Astrocyte (in vitro differentiated cells and primary cell): ENCODE data around the gene PFKFB4. TPM values are rescaled to one million over a fixed set of nuclear protein-coding genes. Genes with fewer than 3 reads are reported as not detected.

Experiments used
- DNase-seq: peaks from one replicate; pipeline ENCODE4 v3.0.0-alpha.2; 2010; ENCODE audit warnings: low read depth
- FAIRE-seq: peaks from 2 replicates; lab custom pipeline; 2011; peaks lifted over from hg19 to GRCh38; lab: Jason Lieb, UNC
- H2AFZ ChIP-seq: 2 replicates; pipeline ENCODE4 v1.6.0; 2012; ENCODE audit warnings: low read depth, low read length, inconsistent platforms
- H3K27ac ChIP-seq: 2 replicates; pipeline ENCODE4 v1.5.1; 2011; ENCODE audit warnings: low read depth, low read length, inconsistent platforms
- H3K27me3 ChIP-seq: 2 replicates; pipeline ENCODE4 v1.6.0; 2011; ENCODE audit warnings: low read length, inconsistent platforms; ENCODE audit not compliant: insufficient read depth
- H3K36me3 ChIP-seq: 2 replicates; pipeline ENCODE4 v1.5.1; 2011; ENCODE audit warnings: low read length, inconsistent platforms; ENCODE audit not compliant: insufficient read depth
- H3K4me1 ChIP-seq: 2 replicates; pipeline ENCODE4 v1.5.1; 2011; ENCODE audit warnings: low read length, inconsistent platforms; ENCODE audit not compliant: insufficient read depth
- H3K4me2 ChIP-seq: 2 replicates; pipeline ENCODE4 v1.6.0; 2012; ENCODE audit warnings: low read length, inconsistent platforms
- H3K4me3 ChIP-seq: 2 replicates; pipeline ENCODE4 v1.5.1; 2011; ENCODE audit warnings: low read depth, mild to moderate bottlenecking, low read length, inconsistent platforms; ENCODE audit not compliant: insufficient read depth
- H3K79me2 ChIP-seq: 2 replicates; pipeline ENCODE4 v1.6.0; 2012; ENCODE audit warnings: mild to moderate bottlenecking, low read length, inconsistent platforms; ENCODE audit not compliant: insufficient read depth
- H3K9ac ChIP-seq: 2 replicates; pipeline ENCODE4 v1.6.0; 2012; ENCODE audit warnings: mild to moderate bottlenecking, low read length, inconsistent platforms
- H3K9me3 ChIP-seq: 2 replicates; pipeline ENCODE4 v1.5.1; 2012; ENCODE audit warnings: low read depth, mild to moderate bottlenecking, low read length, inconsistent platforms; ENCODE audit not compliant: insufficient read depth
- H4K20me1 ChIP-seq: 2 replicates; pipeline ENCODE4 v1.6.0; 2012; ENCODE audit warnings: low read length, inconsistent platforms; ENCODE audit not compliant: insufficient read depth
- H3K27ac Mint-ChIP-seq: one replicate; pipeline ENCODE4 v1.8.0; 2021; ENCODE audit warnings: mild to moderate bottlenecking, mixed read lengths; ENCODE audit not compliant: unreplicated experiment
- H3K27me3 Mint-ChIP-seq: one replicate; pipeline ENCODE4 v1.8.0; 2021; ENCODE audit warnings: low read depth, mixed read lengths; ENCODE audit not compliant: unreplicated experiment
- H3K36me3 Mint-ChIP-seq: one replicate; pipeline ENCODE4 v1.8.0; 2021; ENCODE audit warnings: low read depth, mixed read lengths; ENCODE audit not compliant: unreplicated experiment
- H3K4me1 Mint-ChIP-seq: one replicate; pipeline ENCODE4 v1.8.0; 2021; ENCODE audit warnings: low read depth, mixed read lengths; ENCODE audit not compliant: unreplicated experiment
- H3K4me3 Mint-ChIP-seq: one replicate; pipeline ENCODE4 v1.8.0; 2021; ENCODE audit warnings: mild to moderate bottlenecking, moderate library complexity, mixed read lengths; ENCODE audit not compliant: unreplicated experiment
- H3K9me3 Mint-ChIP-seq: one replicate; pipeline ENCODE4 v1.8.0; 2021; ENCODE audit warnings: mild to moderate bottlenecking, mixed read lengths; ENCODE audit not compliant: unreplicated experiment
- EZH2 ChIP-seq: IDR thresholded peaks from 2 replicates; pipeline ENCODE4 v1.6.1; 2012; ENCODE audit warnings: mild to moderate bottlenecking, low read length, inconsistent platforms; ENCODE audit not compliant: insufficient read depth
- total RNA-seq: library from RNA; stranded (reverse); gene quantifications from 2 replicates; pipeline ENCODE4 v1.2.1, GENCODE V29; 2021
- TF ChIP-seq, protein P1 (sequence below): IDR thresholded peaks from 2 replicates; pipeline ENCODE4 v1.5.1; 2011; ENCODE audit warnings: low read depth, mild to moderate bottlenecking, inconsistent platforms, low read length, moderate library complexity; ENCODE audit not compliant: insufficient read depth

Gene PFKFB4
- total RNA-seq, 1 donor from 2014 or later, result 27.8 TPM

GRCh38 chr3:48596676-48597407 lies 40.2 kb upstream of the PFKFB4 start:
- TF ChIP-seq EZH2, result no peak
- TF ChIP-seq, protein P1, sequence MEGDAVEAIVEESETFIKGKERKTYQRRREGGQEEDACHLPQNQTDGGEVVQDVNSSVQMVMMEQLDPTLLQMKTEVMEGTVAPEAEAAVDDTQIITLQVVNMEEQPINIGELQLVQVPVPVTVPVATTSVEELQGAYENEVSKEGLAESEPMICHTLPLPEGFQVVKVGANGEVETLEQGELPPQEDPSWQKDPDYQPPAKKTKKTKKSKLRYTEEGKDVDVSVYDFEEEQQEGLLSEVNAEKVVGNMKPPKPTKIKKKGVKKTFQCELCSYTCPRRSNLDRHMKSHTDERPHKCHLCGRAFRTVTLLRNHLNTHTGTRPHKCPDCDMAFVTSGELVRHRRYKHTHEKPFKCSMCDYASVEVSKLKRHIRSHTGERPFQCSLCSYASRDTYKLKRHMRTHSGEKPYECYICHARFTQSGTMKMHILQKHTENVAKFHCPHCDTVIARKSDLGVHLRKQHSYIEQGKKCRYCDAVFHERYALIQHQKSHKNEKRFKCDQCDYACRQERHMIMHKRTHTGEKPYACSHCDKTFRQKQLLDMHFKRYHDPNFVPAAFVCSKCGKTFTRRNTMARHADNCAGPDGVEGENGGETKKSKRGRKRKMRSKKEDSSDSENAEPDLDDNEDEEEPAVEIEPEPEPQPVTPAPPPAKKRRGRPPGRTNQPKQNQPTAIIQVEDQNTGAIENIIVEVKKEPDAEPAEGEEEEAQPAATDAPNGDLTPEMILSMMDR, result no peak
- Histone ChIP-seq H3K9me3 (no peaks in the 10 kb centered on the region), H2AFZ (no peak overlapping the region), H3K36me3 (peaks cover 22% of the 10 kb centered on the region), H3K27me3 (no peaks in the 10 kb centered on the region), H3K9ac (peak overlapping the region; percentile 86), H3K79me2 (peaks cover 38% of the 10 kb centered on the region), H3K4me1 (peaks cover 75% of the 10 kb centered on the region), H3K4me3 (no peak overlapping the region), H4K20me1 (peaks cover 14% of the 10 kb centered on the region), H3K27ac (peak overlapping the region; percentile 92), H3K4me2 (no peak overlapping the region)
- no peaks in the 10 kb centered on the region for H3K27me3 Mint-ChIP-seq
- H3K36me3 Mint-ChIP-seq, result peaks cover 20% of the 10 kb centered on the region
- no peak for FAIRE-seq
- peak overlapping the region; percentile 89 for H3K27ac Mint-ChIP-seq
- H3K4me1 Mint-ChIP-seq, result peaks cover 48% of the 10 kb centered on the region
- no peak for DNase-seq
- peak overlapping the region; percentile 30 for H3K4me3 Mint-ChIP-seq
- H3K9me3 Mint-ChIP-seq, result peaks cover 2% of the 10 kb centered on the region

GRCh38 chr3:48596157-48596556 lies 39.6 kb upstream of the PFKFB4 start:
- H3K27me3 Mint-ChIP-seq, result no peaks in the 10 kb centered on the region
- Histone ChIP-seq H3K4me1 (peaks cover 75% of the 10 kb centered on the region), H3K27me3 (no peaks in the 10 kb centered on the region), H3K27ac (peak overlapping the region; percentile 92), H2AFZ (no peak overlapping the region), H3K9me3 (no peaks in the 10 kb centered on the region), H3K79me2 (peaks cover 42% of the 10 kb centered on the region), H3K36me3 (peaks cover 16% of the 10 kb centered on the region), H3K4me3 (no peak overlapping the region), H4K20me1 (peaks cover 19% of the 10 kb centered on the region), H3K9ac (peak overlapping the region; percentile 86), H3K4me2 (peak overlapping the region; percentile 89)
- peaks cover 2% of the 10 kb centered on the region for H3K9me3 Mint-ChIP-seq
- peaks cover 22% of the 10 kb centered on the region for H3K36me3 Mint-ChIP-seq
- DNase-seq (no peak), FAIRE-seq (no peak)
- H3K27ac Mint-ChIP-seq, result peak overlapping the region; percentile 89
- no peak for TF ChIP-seq EZH2
- TF ChIP-seq, protein P1, result no peak
- H3K4me1 Mint-ChIP-seq, result peaks cover 48% of the 10 kb centered on the region
- H3K4me3 Mint-ChIP-seq, result peak overlapping the region; percentile 9

DNA sequence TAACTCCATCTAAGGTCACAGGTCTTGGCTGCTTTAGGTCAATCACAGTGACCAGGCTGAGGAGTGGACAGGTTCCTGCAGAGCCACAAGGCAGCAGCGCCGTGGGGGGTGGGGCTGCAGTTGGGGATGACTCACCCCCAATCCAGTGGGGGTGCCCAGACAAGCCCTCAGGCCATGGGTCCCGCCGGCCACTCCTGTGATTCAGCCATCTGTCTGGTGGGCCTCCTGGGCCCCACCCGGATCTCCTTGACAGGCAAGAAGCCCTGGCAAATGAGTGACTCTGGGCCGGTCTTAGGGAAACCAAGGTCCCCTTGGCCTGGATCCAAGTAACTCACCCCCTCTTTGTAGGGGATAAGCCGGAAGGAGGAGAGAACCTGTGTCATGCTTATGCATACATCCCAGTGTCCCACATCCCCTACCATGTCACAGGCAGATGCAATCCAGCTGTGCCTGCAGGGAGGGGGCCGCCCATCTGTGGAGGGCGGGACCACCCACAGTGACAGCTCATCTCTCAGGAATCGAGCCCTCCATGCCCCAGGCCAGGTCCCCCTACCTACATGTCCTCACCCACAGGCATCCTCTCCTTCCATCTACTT lies 39.0 kb upstream of the PFKFB4 start:
- Histone ChIP-seq H3K4me3 (peak overlapping the region; percentile 58), H3K4me1 (peaks cover 75% of the 10 kb centered on the region), H3K27ac (peak overlapping the region; percentile 92), H3K9me3 (no peaks in the 10 kb centered on the region), H3K9ac (peak overlapping the region; percentile 86), H4K20me1 (peaks cover 25% of the 10 kb centered on the region), H3K27me3 (no peaks in the 10 kb centered on the region), H3K4me2 (peak overlapping the region; percentile 89), H3K79me2 (peaks cover 46% of the 10 kb centered on the region), H2AFZ (no peak overlapping the region), H3K36me3 (peaks cover 13% of the 10 kb centered on the region)
- H3K27me3 Mint-ChIP-seq, result peaks cover 2% of the 10 kb centered on the region
- H3K36me3 Mint-ChIP-seq, result peaks cover 27% of the 10 kb centered on the region
- H3K9me3 Mint-ChIP-seq, result peaks cover 2% of the 10 kb centered on the region
- peak; percentile 77 for DNase-seq
- no peak overlapping the region for H3K4me3 Mint-ChIP-seq
- peak overlapping the region; percentile 89 for H3K27ac Mint-ChIP-seq
- TF ChIP-seq, protein P1, result no peak
- TF ChIP-seq EZH2, result no peak
- FAIRE-seq, result peak; percentile 63
- peaks cover 44% of the 10 kb centered on the region for H3K4me1 Mint-ChIP-seq
